Right lobe of liver (tissue), 4 donors: Measurements from ENCODE around the gene TAF13.

ENCODE experiments used
- POLR2A ChIP-seq: fragments of 450-650 bp; IDR thresholded peaks from one replicate; pipeline ENCODE4 v1.6.1; 2017; ENCODE audit warnings: antibody characterized with exemption, mild to moderate bottlenecking
- TF ChIP-seq, protein P1 (sequence below), 4 donors: fragments of 200-600 bp in 3 of 4; fragments of 450-650 bp in 1 of 4; IDR thresholded peaks; one replicate each; pipeline versions ENCODE4 v1.5.1 to v1.8.0; 2016 to 2022; ENCODE audit warnings: antibody characterized with exemption in 4 of 4, mild to moderate bottlenecking in 2 of 4
- donor health status: DM: no; HTN: no; CAD: no.
- donor health status: DM: no; HTN: no; CAD: no.
- donor health status: DM: no; HTN: yes; CAD: no.

GRCh38 chr1:109056064-109056463 is 19.7 kb downstream of the TAF13 start:
- TF ChIP-seq, protein P1, sequence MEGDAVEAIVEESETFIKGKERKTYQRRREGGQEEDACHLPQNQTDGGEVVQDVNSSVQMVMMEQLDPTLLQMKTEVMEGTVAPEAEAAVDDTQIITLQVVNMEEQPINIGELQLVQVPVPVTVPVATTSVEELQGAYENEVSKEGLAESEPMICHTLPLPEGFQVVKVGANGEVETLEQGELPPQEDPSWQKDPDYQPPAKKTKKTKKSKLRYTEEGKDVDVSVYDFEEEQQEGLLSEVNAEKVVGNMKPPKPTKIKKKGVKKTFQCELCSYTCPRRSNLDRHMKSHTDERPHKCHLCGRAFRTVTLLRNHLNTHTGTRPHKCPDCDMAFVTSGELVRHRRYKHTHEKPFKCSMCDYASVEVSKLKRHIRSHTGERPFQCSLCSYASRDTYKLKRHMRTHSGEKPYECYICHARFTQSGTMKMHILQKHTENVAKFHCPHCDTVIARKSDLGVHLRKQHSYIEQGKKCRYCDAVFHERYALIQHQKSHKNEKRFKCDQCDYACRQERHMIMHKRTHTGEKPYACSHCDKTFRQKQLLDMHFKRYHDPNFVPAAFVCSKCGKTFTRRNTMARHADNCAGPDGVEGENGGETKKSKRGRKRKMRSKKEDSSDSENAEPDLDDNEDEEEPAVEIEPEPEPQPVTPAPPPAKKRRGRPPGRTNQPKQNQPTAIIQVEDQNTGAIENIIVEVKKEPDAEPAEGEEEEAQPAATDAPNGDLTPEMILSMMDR (IDR thresholded peaks at IDR 0.05) = no peak
- TF ChIP-seq POLR2A = no peak
